Choroid plexus epithelial cell (primary cell): ENCODE results near the gene CFAP74.

Source experiments
- DNase-seq: peaks from one replicate; pipeline ENCODE4 v3.0.0-alpha.2; 2010; ENCODE audit warnings: low read depth
- H3K4me3 ChIP-seq: 2 replicates; pipeline ENCODE4 v1.5.1; 2011; ENCODE audit warnings: low read depth, mild to moderate bottlenecking, control low read depth, low read length, moderate library complexity
- CTCF ChIP-seq: conservative IDR thresholded peaks from 2 replicates; pipeline ENCODE4 v1.5.1; 2011; ENCODE audit warnings: low read depth, mild to moderate bottlenecking, control low read depth, inconsistent platforms, low read length, moderate library complexity

The CFAP74 gene

DNA sequence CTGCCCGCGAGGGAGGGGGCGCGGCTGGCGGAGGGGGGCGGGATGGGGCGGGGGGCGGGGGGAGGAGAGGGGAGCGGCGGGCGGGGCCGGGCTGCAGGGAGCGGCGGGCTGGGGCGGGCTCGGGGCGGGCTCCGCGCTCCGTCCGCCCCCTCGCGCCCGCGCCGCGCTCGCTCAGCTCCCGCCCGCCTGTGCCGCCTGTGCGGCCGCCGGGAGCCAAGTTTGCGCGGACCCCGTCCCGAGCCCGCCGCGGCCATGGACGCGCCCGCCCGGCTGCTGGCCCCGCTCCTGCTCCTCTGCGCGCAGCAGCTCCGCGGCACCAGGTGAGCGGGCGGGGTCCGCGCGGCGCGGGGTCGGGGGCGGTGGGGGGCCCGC, 15.6 kb upstream of the CFAP74 start, which contains the start of gene GABRD:
Gene GABRD (plus strand): TSS at position 174 of the 372 bp plus-strand sequence. CDS start 79 bp downstream, at position 253.
- no peak within 1 kb of the TSS for H3K4me3 ChIP-seq
- DNase-seq = no peak

GRCh38 chr1:2018217-2019171, 14.9 kb upstream of the CFAP74 start:
- no peak overlapping the region for H3K4me3 ChIP-seq
- TF ChIP-seq CTCF = no peak
- no peak for DNase-seq

More for the DNA sequence above, 15.6 kb upstream of the CFAP74 start, which contains the start of gene GABRD:
- no peak for TF ChIP-seq CTCF

DNA sequence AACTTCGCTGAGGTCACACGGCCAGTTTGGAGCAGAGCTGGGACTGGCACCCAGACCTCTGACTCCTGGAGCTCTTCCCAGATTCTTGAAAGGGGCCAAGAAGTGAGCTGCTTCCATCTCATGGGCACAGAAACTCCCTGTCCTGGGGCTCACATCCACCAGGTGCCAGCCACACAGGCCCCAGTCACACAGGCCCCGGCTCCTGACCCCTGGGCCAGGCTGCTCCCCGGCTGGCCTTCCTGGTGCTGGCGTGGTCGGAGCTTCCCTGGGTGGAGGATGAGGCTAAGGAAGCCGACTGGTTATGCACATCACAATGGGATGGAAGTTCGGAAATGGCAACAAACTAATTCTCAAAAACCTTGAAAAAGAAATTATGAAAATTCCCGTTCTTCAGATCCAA, 12.5 kb upstream of the CFAP74 start:
- TF ChIP-seq CTCF = no peak
- no peak for DNase-seq
- H3K4me3 ChIP-seq = no peak overlapping the region

DNA sequence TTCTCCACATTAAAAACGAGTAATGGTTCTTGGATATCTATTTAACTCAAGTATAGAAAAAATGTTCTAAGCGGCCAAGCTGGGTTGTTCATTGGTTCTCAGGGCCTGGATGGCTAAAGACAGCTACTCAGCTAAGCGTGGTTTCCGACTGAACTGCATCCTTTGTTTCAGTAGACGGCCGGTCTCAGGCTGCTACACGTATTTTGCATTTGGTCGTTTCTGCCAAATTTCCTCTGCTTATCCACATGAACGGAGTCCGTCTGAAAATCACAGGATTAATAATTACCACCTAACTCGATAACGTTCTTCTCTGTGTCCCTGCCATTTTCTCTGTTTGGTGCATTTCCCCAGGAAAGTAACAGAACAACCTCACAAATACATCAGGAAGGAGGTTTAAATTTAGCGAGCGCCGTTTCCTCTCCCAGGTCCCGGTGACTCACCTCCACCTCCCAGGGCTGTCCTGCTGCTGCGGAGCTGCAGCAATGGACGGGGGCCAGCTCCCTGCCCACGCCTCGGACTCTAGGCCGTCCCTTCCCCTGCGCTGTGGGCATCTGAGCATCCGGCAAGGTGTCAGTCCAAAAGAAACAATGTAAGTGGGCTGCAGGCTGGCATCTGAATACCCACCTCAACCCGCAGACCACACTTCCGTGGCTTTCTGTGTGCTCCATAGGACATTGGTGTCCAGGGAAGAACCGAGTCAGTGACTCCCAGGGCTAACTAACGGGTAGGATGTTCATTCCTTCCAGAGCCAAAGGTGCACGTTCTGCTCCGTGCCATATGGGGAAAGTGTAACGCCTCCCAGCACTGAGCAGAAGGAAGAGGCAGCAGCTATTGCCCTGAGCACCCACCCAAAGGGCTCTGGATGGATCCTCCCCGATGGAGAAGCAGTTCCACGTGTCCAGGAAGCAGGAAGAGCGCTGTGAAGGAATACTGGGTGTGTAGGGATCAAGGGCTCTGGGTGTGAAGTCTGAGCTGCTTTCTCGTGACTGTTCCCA, 11.5 kb upstream of the CFAP74 start:
- DNase-seq = no peak
- no peak overlapping the region for H3K4me3 ChIP-seq
- no peak for TF ChIP-seq CTCF

GRCh38 chr1:2014181-2014580, 10.6 kb upstream of the CFAP74 start:
- no peak for TF ChIP-seq CTCF
- no peak for DNase-seq
- H3K4me3 ChIP-seq = no peak overlapping the region

DNA sequence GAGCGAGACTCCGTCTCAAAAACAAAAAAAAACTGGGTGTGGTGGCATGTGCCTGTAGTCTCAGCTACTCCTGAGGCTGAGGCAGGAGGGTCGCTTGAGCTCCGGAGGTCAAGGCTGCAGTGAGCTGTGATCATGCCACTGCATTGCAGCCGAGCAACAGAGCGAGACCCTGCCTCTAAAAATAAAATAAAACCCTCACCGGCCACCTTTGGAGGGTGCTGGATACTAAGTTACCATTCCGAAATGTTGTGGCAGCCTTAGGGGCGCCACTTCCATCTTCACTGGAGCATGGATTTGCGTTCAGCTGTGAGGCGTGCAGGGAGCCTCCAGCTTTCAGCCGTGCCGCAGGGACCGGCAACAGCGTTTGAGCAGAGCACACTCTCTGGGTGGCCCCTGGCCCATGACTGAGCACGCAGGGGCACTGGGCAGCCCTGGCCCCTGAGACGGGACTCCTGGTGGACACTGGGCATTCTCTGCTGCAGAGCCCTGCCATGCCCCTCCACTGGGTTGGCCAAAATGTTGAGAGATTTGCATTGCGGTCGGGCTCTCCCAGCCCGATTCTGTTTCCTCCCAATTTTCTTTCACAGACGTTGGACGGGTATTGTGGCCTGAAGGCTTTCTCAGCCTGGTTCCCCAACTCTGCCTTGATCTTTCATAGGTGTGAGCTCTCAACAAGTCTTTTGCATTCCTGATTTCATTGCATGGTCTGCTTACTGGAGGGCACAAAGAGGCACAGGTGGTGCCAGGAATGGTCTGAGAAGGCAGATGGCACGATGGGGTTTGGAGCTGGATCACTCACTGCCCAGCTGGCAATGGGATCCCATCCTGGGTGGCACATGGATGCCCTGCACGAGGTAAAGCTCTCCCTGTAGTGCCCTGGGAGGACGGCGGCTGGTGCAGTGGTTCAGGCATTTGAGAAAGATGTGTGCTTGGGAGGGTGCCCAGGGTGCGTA, 5.8 kb upstream of the CFAP74 start:
- DNase-seq = no peak
- no peak overlapping the region for H3K4me3 ChIP-seq
- no peak for TF ChIP-seq CTCF
